Naive B cell (primary cell): ENCODE measurements around the gene CAMK2G. TPM values are rescaled to one million over a fixed set of nuclear protein-coding genes. Genes with fewer than 3 reads are reported as not detected.

Experiments used
- ATAC-seq, 2 donors: fragments of 150-1000 bp; cut with Tn5 transposase; 2 replicates each; pipeline ENCODE4 v1.10.0; 2021; ENCODE audit warnings: low read depth in 2 of 2, mild to moderate bottlenecking in 2 of 2, moderate library complexity in 2 of 2
- DNase-seq: peaks from one replicate; pipeline ENCODE4 v3.0.0; 2022
- H3K27ac Mint-ChIP-seq, 6 donors: one replicate each; pipeline ENCODE4 v1.8.0; 2020 to 2022; ENCODE audit warnings: mild to moderate bottlenecking in 6 of 6, mixed read lengths in 6 of 6, moderate library complexity in 5 of 6, inconsistent platforms in 2 of 6
- H3K27me3 Mint-ChIP-seq, 3 donors: one replicate each; pipeline ENCODE4 v1.8.0; 2021 to 2022; ENCODE audit warnings: mixed read lengths in 3 of 3, mild to moderate bottlenecking in 1 of 3
- H3K36me3 Mint-ChIP-seq, 2 donors: one replicate each; pipeline ENCODE4 v1.8.0; 2020 to 2022; ENCODE audit warnings: mixed read lengths in 2 of 2, inconsistent platforms in 1 of 2, mild to moderate bottlenecking in 1 of 2
- H3K4me1 Mint-ChIP-seq, 3 donors: one replicate each; pipeline ENCODE4 v1.8.0; 2020 to 2022; ENCODE audit warnings: mixed read lengths in 3 of 3, inconsistent platforms in 1 of 3, mild to moderate bottlenecking in 1 of 3, moderate library complexity in 1 of 3
- H3K4me3 Mint-ChIP-seq, 8 donors: one replicate each; pipeline ENCODE4 v1.8.0; 2020 to 2022; ENCODE audit warnings: mild to moderate bottlenecking in 8 of 8, mixed read lengths in 8 of 8, moderate library complexity in 8 of 8, inconsistent platforms in 2 of 8
- H3K9me3 Mint-ChIP-seq, 7 donors: one replicate each; pipeline ENCODE4 v1.8.0; 2020 to 2022; ENCODE audit warnings: mixed read lengths in 7 of 7, mild to moderate bottlenecking in 5 of 7, inconsistent platforms in 2 of 7, moderate library complexity in 1 of 7
- polyA plus RNA-seq, 6 donors: library from polyadenylated mRNA; unstranded; fragments of 300-500 nt; fragmentation: Illumina TruSeq; gene quantifications; one replicate each; pipeline ENCODE4 v1.2.3, GENCODE V29; 2021; ENCODE audit warnings: low read depth in 6 of 6

The CAMK2G gene
- polyA plus RNA-seq, 6 donors from 2014 or later = 1.7 to 5.1 (median 3.6) TPM

DNA sequence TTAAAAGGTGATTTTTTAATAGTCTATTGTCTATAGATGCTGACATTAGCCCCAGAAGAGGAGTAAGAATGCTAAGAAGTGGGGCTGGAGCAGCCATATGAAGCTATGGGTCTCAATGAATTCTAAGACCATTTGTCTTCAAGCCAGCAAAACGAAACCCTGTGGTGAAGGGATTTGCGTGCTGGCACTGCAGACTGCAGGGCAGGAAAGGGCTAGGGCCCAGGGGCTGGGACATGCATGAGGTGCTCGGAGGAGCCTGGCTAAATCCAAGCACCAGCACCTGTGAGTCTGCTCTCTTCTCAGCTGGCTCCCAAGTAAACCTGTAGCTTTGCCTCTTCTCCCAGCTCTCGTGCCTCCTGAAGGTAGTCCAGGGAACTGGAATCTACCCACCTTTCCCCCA lies 61.7 kb downstream of the CAMK2G start:
- Mint-ChIP-seq H3K4me1 (peaks cover 11 to 28% (median 26%) of the 10 kb centered on the region in 3 donors), H3K9me3 (peaks cover 0 to 2% (median 0%) of the 10 kb centered on the region in 7 donors), H3K27ac (peak overlapping the region; percentile 15 to 92 (median 78)), H3K4me3 (peak overlapping the region in 6 of 8 donors; percentile 44 to 85 (median 56)), H3K36me3 (peaks cover under 1 to 4% of the 10 kb centered on the region in 2 donors), H3K27me3 (no peaks in the 10 kb centered on the region)
- no peak for DNase-seq
- no peak for ATAC-seq

DNA sequence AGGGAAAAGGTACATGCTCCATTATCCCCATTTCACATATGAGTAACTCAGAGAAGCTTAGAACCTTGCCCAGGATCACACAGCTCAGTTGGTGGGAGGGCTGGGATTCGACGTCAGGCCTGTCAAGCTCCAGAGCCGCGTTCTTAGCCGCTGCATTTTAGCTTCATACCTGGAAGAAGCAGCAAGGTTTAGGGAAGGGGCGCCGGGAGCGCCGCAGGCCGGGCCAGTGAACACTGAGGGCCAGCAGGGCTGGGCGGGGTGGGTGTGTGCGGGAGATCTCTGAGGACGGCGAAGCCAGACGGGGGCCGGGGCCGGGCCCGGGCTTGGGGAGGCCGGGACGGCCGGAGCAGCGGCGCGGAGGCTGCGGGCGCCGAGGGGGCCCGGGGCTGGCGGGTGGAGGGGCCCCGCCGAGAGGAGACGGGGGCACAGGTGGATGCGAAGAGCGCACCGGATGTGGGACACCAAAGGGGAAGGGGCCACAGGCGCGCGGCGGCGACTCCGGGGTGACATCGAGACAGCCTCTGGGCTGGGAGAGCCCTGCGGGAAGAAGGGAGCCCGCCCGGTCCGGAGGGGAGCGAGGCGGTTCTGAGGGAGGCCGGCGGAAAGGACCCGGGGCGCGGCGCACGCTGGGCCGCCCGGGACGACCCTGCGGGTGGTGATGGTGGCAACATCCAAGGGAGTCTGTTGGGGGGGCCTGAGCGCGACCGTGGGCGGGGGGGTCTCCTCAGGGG lies 63.5 kb downstream of the CAMK2G start:
- Mint-ChIP-seq H3K4me3 (peak overlapping the region; percentile 79 to 94 (median 86)), H3K9me3 (peaks cover 0 to 2% (median 0%) of the 10 kb centered on the region in 7 donors), H3K4me1 (peaks cover 22 to 43% (median 39%) of the 10 kb centered on the region in 3 donors), H3K36me3 (peaks cover 4 to 18% of the 10 kb centered on the region in 2 donors), H3K27ac (peak overlapping the region in 5 of 6 donors; percentile 85 to 97 (median 88)), H3K27me3 (no peaks in the 10 kb centered on the region)
- DNase-seq (peak; percentile 60), ATAC-seq (peak; percentile 26)

DNA sequence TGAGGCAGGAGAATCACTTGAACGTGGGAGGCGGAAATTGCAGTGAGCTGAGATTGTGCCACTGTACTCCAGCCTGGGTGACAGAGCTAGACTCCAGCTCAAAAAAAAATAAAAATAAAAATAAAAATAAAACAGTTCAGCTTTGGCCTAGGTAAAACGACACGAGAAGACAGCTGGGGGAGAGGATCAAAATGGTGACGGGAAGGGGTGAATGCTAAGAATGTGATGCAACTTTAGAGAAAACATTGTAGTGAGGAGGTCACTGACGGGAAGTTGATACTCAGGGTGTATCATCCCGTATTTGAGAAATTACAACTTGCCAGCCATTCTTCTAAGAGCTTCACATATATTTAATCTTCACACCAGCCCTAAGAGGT lies 64.0 kb downstream of the CAMK2G start:
- peaks cover 0 to 2% (median 0%) of the 10 kb centered on the region in 7 donors for H3K9me3 Mint-ChIP-seq
- peaks cover 4 to 23% of the 10 kb centered on the region in 2 donors for H3K36me3 Mint-ChIP-seq
- peak overlapping the region; percentile 79 to 94 (median 86) for H3K4me3 Mint-ChIP-seq
- H3K27me3 Mint-ChIP-seq = no peaks in the 10 kb centered on the region
- no peak for ATAC-seq
- H3K4me1 Mint-ChIP-seq = peaks cover 22 to 49% (median 39%) of the 10 kb centered on the region in 3 donors
- no peak for DNase-seq
- peak overlapping the region in 5 of 6 donors; percentile 74 to 97 (median 88) for H3K27ac Mint-ChIP-seq

DNA sequence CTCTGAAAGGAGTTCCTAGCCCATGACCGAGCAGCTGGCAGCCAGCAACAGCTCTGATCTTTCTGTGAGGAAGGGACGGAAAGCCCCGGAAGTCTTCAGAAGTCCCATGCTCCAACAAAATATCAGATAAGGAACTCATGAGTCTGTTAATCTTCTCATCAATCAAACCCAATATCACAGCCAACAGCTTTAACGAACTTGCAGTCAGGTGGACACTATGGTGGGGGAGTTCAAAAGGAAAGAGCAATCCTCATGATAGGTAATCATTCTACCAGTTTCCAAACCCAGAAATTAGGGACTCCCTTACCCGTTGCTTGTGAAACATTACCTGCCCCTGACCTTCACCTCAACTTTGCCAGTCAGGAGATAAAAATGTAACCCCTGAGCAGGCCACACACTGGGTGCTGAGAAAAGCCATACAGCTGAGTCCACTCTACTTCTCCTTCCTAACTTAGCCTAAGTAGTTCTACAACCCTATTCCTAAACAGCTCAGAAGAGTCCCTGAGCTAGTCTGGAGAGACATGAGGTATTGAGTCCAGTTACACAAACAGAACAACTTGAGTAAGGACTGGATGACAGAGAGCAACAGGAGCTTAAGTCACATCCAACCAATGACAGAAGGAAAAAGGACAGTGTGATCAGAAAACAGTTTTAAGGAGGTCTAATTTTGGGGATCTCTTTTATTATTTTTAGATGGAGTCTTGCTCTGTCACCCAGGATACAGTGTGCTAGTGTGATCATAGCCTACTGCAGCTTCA lies 65.1 kb downstream of the CAMK2G start:
- DNase-seq (no peak), ATAC-seq (no peak)
- Mint-ChIP-seq H3K36me3 (peaks cover 4 to 23% of the 10 kb centered on the region in 2 donors), H3K27ac (peak overlapping the region in 4 of 6 donors; percentile 25 to 85 (median 78)), H3K4me1 (peaks cover 22 to 51% (median 40%) of the 10 kb centered on the region in 3 donors), H3K4me3 (peak overlapping the region in 7 of 8 donors; percentile 65 to 94 (median 85)), H3K27me3 (no peaks in the 10 kb centered on the region), H3K9me3 (peaks cover 0 to 2% (median 0%) of the 10 kb centered on the region in 7 donors)

DNA sequence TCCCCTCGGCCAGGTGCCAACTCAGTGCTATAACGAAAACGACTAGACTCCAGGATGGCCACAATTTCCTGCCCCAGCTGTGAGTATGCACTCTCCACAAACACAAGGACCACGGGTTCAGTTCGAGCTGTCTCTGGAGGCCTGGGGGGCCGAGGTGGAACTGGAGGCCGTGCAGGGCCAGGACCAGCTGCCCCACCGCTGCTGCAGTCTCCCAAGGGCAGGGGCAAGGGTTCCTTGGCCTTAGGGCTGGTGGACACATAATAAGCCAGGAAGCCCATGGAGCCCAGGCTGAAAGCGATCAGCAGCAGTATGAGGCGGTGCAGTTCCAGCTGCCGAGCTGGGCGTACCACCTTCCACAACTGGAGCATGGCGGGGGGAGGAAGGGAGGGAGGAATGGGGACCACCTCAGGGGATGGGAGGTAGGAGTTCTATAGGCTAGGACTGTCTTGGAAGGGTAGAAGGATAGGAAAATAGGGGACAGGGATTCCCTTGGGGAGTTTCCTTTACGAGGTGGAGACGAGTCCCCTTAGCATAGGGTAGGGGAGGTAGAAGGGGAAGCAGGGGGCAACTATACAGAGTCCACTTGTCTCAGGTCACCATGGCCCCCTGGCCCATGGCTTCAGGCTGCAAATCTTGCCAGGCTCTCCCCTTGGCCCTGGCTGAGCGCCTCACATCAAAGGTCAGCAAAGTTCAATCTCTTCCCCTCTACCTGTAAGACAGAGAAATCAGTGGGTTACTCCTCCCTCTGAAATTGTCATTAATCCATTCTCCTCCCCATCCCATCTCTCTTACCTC lies 66.1 kb downstream of the CAMK2G start:
- Mint-ChIP-seq H3K4me3 (peak overlapping the region in 3 of 8 donors; percentile 61 to 85 (median 74)), H3K4me1 (peaks cover 29 to 61% (median 47%) of the 10 kb centered on the region in 3 donors)
- no peak for ATAC-seq

DNA sequence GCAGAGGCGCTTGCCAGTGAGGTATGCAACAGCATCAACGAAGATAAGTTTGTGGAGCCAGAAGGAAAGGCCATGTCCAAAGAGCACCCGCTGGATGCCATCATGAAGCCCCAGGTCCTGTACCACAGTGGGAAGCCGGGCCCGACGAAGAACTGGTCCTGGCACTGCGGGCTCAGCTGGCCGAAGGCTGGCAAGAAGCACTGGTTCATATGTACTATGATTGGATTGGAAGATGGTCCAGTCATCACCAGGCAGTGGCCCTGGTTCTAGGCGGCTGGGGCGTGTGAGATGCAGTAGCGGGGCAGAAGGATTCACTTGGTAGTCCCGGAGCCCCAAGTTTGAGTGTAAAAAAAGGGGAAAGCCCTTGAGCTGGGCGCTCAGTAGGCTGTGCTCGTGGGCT lies 66.9 kb downstream of the CAMK2G start:
- Mint-ChIP-seq H3K27ac (peak overlapping the region in 1 of 6 donors; percentile 22), H3K4me1 (peaks cover 29 to 61% (median 41%) of the 10 kb centered on the region in 3 donors), H3K4me3 (no peak overlapping the region)

More for the DNA sequence above, 66.1 kb downstream of the CAMK2G start:
- peaks cover 7 to 32% of the 10 kb centered on the region in 2 donors for H3K36me3 Mint-ChIP-seq
- peak overlapping the region in 1 of 6 donors; percentile 72 for H3K27ac Mint-ChIP-seq
- H3K9me3 Mint-ChIP-seq = peaks cover 0 to 2% (median 0%) of the 10 kb centered on the region in 7 donors
- no peak for DNase-seq
- no peaks in the 10 kb centered on the region for H3K27me3 Mint-ChIP-seq

DNA sequence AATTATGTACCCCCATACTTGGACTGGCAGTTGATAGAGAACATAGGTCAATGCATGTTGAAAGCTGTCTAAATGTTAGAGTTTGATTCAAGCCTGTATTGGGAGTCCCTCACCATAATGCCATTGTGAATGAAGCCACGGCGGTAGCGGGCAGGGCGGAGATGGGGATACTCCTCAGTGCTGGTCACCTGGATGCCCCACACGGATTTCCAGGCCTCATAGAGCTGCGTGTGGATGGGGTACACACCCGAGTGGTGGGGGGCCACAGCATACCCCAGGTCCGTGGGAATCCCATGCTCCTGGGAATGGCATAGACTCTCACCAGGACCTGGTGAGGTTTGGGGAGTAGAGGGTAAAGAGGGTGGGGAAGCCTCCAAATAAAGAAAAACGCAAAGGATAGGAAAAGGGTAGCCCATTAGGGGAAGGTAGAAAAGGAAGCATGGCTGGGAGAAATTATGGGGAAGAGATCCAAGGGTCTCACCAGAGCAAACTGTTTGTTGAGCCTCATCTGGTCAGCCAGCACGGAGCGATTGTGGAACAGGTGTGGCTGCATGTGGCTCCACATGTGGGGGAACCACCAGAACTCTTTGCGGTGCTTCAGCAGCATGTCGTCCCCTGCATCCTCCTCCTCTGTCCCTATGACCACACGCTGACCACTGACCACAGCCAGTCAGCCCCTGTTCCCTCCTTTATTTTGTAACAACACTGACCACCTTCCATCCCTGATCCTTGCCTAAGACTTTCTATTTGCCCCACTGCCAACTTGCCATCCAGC lies 68.0 kb downstream of the CAMK2G start:
- H3K27ac Mint-ChIP-seq = peak overlapping the region in 2 of 6 donors; percentile 55 to 91
- peaks cover 7 to 40% of the 10 kb centered on the region in 2 donors for H3K36me3 Mint-ChIP-seq
- no peak overlapping the region for H3K4me3 Mint-ChIP-seq
- H3K9me3 Mint-ChIP-seq = no peaks in the 10 kb centered on the region
- peaks cover 29 to 61% (median 41%) of the 10 kb centered on the region in 3 donors for H3K4me1 Mint-ChIP-seq
- no peak for ATAC-seq
- no peak for DNase-seq
- H3K27me3 Mint-ChIP-seq = no peaks in the 10 kb centered on the region

More for the DNA sequence above, 66.9 kb downstream of the CAMK2G start:
- no peak for DNase-seq
- Mint-ChIP-seq H3K27me3 (no peaks in the 10 kb centered on the region), H3K9me3 (peaks cover 0 to under 1% (median 0%) of the 10 kb centered on the region in 7 donors), H3K36me3 (peaks cover 7 to 40% of the 10 kb centered on the region in 2 donors)
- no peak for ATAC-seq

DNA sequence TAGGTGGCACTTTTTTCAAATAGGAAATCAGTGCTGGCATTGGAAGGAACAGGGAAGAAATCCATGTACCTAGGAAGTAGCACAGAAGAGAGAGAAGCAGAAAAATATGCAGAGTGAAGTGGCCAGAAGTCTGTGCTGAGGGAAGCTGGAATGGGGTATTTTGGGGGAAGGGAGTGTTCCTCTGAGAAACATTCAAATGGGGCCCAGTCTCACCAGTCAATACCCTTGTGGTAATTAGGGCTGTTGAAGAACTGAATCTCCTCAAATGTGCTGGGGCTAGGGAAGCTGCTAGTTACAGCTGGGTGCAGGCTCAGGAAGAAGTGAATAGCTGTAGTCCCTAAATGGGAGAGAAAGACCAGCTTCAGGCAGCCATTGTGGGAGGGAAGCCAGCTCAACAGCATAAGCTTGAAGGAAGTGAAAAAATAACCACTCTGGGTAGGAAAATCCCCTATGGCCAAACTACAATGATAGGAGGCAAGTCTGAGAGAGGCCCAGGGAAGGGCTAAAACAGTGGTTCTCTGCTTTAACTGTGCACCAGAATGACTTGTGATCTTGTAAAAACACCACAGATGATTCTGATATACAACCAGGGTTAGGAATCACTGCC lies 70.6 kb downstream of the CAMK2G start:
- H3K27me3 Mint-ChIP-seq = no peaks in the 10 kb centered on the region
- H3K36me3 Mint-ChIP-seq = peaks cover 7 to 40% of the 10 kb centered on the region in 2 donors
- peaks cover 23 to 45% (median 32%) of the 10 kb centered on the region in 3 donors for H3K4me1 Mint-ChIP-seq
- no peaks in the 10 kb centered on the region for H3K9me3 Mint-ChIP-seq
- ATAC-seq = peak; percentile 59 to 65
- H3K27ac Mint-ChIP-seq = peak overlapping the region; percentile 6 to 94 (median 53)
- H3K4me3 Mint-ChIP-seq = peak overlapping the region in 1 of 8 donors; percentile 54
- no peak for DNase-seq

DNA sequence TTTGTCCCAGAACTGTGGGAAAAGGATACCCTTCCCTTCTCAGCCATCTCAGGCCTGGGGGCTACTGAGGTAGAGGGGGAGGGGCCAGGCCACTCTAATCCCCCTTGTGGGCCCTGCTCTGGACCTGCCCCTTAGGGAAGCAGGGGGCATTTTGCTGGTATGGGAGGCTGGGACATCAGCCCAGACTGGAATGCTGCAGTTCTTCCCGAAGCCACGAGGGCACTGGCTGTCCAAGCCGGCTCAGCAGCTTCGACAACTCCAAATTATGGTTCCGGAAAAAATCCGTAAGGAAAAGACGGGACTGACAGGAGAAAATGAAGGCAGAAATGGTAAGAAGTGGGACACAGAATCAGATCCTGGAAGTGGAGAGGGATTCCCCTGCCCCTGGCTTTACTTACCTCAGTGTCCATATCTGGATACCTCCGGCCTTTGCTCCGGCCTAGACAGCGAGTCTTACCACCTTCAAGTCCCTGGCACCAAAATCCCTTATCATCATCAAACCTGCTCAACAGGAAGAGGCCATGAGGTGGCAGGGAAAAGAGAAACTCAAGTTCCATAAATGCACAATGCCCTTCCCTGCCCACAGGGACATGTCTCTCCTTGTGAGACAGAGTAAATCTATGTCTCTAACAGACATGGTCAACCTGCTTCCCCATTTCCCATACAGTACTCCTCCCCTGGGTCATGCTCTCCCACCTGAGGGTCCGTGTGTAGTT lies 71.9 kb downstream of the CAMK2G start:
- ATAC-seq = no peak
- H3K4me1 Mint-ChIP-seq = peaks cover 21 to 36% (median 35%) of the 10 kb centered on the region in 3 donors
- no peak overlapping the region for H3K4me3 Mint-ChIP-seq
- H3K9me3 Mint-ChIP-seq = no peaks in the 10 kb centered on the region
- no peak for DNase-seq
- H3K27ac Mint-ChIP-seq = peak overlapping the region; percentile 18 to 88 (median 67)
- H3K27me3 Mint-ChIP-seq = no peaks in the 10 kb centered on the region
- peaks cover 7 to 36% of the 10 kb centered on the region in 2 donors for H3K36me3 Mint-ChIP-seq

DNA sequence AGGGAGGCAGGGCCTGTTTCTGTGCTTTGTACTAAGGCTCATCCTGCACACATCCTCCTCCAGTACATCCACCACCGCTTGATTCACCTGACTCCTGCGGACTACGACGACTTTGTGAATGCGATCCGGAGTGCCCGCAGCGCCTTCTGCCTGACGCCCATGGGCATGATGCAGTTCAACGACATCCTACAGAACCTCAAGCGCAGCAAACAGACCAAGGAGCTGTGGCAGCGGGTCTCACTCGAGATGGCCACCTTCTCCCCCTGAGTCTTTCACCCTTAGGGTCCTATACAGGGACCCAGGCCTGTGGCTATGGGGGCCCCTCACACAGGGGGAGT lies 73.1 kb downstream of the CAMK2G start:
- Mint-ChIP-seq H3K27me3 (no peaks in the 10 kb centered on the region), H3K4me3 (no peak overlapping the region), H3K4me1 (peaks cover 11 to 26% (median 24%) of the 10 kb centered on the region in 3 donors), H3K9me3 (no peaks in the 10 kb centered on the region), H3K36me3 (peaks cover 7 to 24% of the 10 kb centered on the region in 2 donors), H3K27ac (no peak overlapping the region)
- ATAC-seq (no peak), DNase-seq (no peak)

DNA sequence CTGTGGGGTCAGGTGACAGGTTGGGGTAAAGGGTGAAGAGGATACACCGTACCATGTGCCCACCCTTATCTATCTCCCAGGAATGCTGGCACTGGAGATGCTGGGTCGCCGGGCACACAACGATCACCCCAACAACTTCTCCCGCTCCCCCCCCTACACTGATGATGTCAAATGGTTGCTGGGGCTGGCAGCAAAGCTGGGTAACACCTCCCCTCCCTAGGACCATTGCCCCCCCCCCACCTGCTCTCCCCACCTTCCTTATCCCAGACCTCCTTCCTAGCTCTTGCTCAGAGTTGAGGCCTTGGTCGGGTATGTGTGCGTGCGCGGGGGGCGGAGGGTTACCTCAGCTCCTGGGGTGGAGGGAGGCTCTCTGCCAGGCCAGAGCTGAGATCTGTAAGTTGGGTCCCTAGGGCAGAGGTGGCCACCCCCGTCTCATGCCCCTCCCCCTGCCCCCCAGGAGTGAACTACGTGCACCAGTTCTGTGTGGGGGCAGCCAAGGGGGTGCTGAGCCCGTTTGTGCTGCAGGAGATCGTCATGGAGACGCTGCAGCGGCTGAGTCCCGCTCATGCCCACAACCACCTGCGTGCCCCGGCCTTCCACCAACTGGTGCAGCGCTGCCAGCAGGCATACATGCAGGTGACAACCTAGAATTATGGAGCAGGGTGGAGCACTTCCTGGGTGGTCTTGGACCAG lies 73.6 kb downstream of the CAMK2G start:
- Mint-ChIP-seq H3K4me3 (no peak overlapping the region), H3K27me3 (no peaks in the 10 kb centered on the region), H3K9me3 (no peaks in the 10 kb centered on the region), H3K36me3 (peaks cover 7 to 19% of the 10 kb centered on the region in 2 donors), H3K4me1 (peaks cover 10 to 22% (median 21%) of the 10 kb centered on the region in 3 donors), H3K27ac (peak overlapping the region in 1 of 6 donors; percentile 92)
- ATAC-seq = no peak
- DNase-seq = no peak
